ENCODE measurements around the gene TRIM32. TPM values are rescaled to one million over a fixed set of nuclear protein-coding genes. Genes with fewer than 3 reads are reported as not detected.

Gene TRIM32
- total RNA-seq, 1 donor from 2014 or later: 33.7 TPM

DNA sequence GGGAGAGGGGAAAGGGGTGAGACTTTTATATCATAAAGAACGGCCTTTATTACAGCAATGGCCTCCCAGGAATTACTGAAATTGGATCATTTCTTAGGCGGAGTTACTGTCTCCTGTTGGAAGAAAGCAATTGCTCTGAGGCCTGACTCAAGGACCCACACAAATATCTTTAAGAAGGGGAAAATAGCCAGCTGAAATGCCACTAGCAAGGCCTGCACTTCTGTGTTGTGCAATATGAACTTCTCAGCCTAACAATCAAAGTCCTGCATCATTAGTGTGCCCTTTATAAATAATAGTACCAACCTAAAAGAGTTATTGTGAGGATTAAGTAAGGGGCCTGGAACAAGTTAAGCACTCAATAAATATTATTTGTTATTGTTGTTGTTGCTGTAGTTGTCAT, 30.1 kb upstream of the TRIM32 start:
- FAIRE-seq: no peak
- no peak overlapping the region for H3K4me2 ChIP-seq (ENCODE audit: low read length)
- H3K9me3 ChIP-seq (ENCODE audit: insufficient read depth, low read depth, low read length): no peaks in the 10 kb centered on the region
- H3K4me3 ChIP-seq (ENCODE audit: insufficient read depth, low read depth, low read length): no peak overlapping the region
- peaks cover 3% of the 10 kb centered on the region for H3K27me3 ChIP-seq (ENCODE audit: insufficient read depth, low read length)
- H3K9me3 Mint-ChIP-seq (ENCODE audit: unreplicated experiment): no peaks in the 10 kb centered on the region
- no peaks in the 10 kb centered on the region for H4K20me1 ChIP-seq (ENCODE audit: insufficient read depth, low read length)
- DNase-seq (ENCODE audit: low read depth): no peak
- no peak overlapping the region for H3K4me3 Mint-ChIP-seq (ENCODE audit: unreplicated experiment)
- H3K4me1 Mint-ChIP-seq (ENCODE audit: low read depth, unreplicated experiment): peaks cover 6% of the 10 kb centered on the region
- H3K27ac ChIP-seq (ENCODE audit: low read depth, low read length): no peak overlapping the region
- H3K27ac Mint-ChIP-seq (ENCODE audit: unreplicated experiment): no peak overlapping the region
- H3K4me1 ChIP-seq (ENCODE audit: insufficient read depth, low read length): no peaks in the 10 kb centered on the region
- H3K36me3 ChIP-seq (ENCODE audit: insufficient read depth, low read length): no peaks in the 10 kb centered on the region
- H3K9ac ChIP-seq (ENCODE audit: low read length): no peak overlapping the region
- no peaks in the 10 kb centered on the region for H3K79me2 ChIP-seq (ENCODE audit: insufficient read depth, low read length)
- H3K36me3 Mint-ChIP-seq (ENCODE audit: low read depth, unreplicated experiment): no peaks in the 10 kb centered on the region
- no peaks in the 10 kb centered on the region for H3K27me3 Mint-ChIP-seq (ENCODE audit: low read depth, unreplicated experiment)
- TF ChIP-seq, protein P1, sequence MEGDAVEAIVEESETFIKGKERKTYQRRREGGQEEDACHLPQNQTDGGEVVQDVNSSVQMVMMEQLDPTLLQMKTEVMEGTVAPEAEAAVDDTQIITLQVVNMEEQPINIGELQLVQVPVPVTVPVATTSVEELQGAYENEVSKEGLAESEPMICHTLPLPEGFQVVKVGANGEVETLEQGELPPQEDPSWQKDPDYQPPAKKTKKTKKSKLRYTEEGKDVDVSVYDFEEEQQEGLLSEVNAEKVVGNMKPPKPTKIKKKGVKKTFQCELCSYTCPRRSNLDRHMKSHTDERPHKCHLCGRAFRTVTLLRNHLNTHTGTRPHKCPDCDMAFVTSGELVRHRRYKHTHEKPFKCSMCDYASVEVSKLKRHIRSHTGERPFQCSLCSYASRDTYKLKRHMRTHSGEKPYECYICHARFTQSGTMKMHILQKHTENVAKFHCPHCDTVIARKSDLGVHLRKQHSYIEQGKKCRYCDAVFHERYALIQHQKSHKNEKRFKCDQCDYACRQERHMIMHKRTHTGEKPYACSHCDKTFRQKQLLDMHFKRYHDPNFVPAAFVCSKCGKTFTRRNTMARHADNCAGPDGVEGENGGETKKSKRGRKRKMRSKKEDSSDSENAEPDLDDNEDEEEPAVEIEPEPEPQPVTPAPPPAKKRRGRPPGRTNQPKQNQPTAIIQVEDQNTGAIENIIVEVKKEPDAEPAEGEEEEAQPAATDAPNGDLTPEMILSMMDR (IDR thresholded peaks at IDR 0.05; ENCODE audit: insufficient read depth, low read depth, low read length): no peak
- TF ChIP-seq EZH2 (IDR thresholded peaks at IDR 0.05; ENCODE audit: insufficient read depth, low read length): no peak
- no peak overlapping the region for H2AFZ ChIP-seq (ENCODE audit: low read depth, low read length)

DNA sequence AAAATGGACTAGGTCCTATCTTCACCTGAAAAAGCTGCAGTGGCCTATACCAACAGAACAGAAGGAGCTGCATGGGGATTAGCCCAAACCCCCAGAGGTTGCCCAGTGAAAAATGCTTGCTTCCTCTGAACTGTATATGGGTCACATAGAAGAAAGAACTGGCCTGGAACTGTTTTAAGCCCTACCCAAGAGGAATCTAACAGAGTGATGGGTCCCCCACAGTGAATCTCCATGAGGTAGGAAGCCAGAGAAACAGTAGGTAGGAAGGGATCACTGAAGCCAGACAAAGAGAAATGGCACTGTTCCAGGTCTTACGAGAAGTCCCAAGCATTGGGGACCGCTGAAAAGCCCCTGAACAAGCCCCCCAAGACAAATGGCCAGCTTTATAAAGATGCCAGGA, 28.8 kb upstream of the TRIM32 start:
- H3K27ac ChIP-seq (ENCODE audit: low read depth, low read length): no peak overlapping the region
- H3K27ac Mint-ChIP-seq (ENCODE audit: unreplicated experiment): no peak overlapping the region
- H3K4me1 ChIP-seq (ENCODE audit: insufficient read depth, low read length): no peaks in the 10 kb centered on the region
- H3K4me2 ChIP-seq (ENCODE audit: low read length): no peak overlapping the region
- H3K4me3 ChIP-seq (ENCODE audit: insufficient read depth, low read depth, low read length): no peak overlapping the region
- no peak overlapping the region for H3K9ac ChIP-seq (ENCODE audit: low read length)
- no peaks in the 10 kb centered on the region for H3K79me2 ChIP-seq (ENCODE audit: insufficient read depth, low read length)
- peaks cover 3% of the 10 kb centered on the region for H3K27me3 ChIP-seq (ENCODE audit: insufficient read depth, low read length)
- FAIRE-seq (no peak), DNase-seq (ENCODE audit: low read depth) (no peak)
- no peaks in the 10 kb centered on the region for H3K36me3 ChIP-seq (ENCODE audit: insufficient read depth, low read length)
- no peaks in the 10 kb centered on the region for H3K9me3 ChIP-seq (ENCODE audit: insufficient read depth, low read depth, low read length)
- no peaks in the 10 kb centered on the region for H4K20me1 ChIP-seq (ENCODE audit: insufficient read depth, low read length)
- no peak overlapping the region for H2AFZ ChIP-seq (ENCODE audit: low read depth, low read length)
- no peak overlapping the region for H3K4me3 Mint-ChIP-seq (ENCODE audit: unreplicated experiment)
- H3K27me3 Mint-ChIP-seq (ENCODE audit: low read depth, unreplicated experiment): no peaks in the 10 kb centered on the region
- TF ChIP-seq, protein P1 (IDR thresholded peaks at IDR 0.05; ENCODE audit: insufficient read depth, low read depth, low read length): no peak
- TF ChIP-seq EZH2 (IDR thresholded peaks at IDR 0.05; ENCODE audit: insufficient read depth, low read length): no peak
- peaks cover 6% of the 10 kb centered on the region for H3K4me1 Mint-ChIP-seq (ENCODE audit: low read depth, unreplicated experiment)
- H3K9me3 Mint-ChIP-seq (ENCODE audit: unreplicated experiment): no peaks in the 10 kb centered on the region
- no peaks in the 10 kb centered on the region for H3K36me3 Mint-ChIP-seq (ENCODE audit: low read depth, unreplicated experiment)

DNA sequence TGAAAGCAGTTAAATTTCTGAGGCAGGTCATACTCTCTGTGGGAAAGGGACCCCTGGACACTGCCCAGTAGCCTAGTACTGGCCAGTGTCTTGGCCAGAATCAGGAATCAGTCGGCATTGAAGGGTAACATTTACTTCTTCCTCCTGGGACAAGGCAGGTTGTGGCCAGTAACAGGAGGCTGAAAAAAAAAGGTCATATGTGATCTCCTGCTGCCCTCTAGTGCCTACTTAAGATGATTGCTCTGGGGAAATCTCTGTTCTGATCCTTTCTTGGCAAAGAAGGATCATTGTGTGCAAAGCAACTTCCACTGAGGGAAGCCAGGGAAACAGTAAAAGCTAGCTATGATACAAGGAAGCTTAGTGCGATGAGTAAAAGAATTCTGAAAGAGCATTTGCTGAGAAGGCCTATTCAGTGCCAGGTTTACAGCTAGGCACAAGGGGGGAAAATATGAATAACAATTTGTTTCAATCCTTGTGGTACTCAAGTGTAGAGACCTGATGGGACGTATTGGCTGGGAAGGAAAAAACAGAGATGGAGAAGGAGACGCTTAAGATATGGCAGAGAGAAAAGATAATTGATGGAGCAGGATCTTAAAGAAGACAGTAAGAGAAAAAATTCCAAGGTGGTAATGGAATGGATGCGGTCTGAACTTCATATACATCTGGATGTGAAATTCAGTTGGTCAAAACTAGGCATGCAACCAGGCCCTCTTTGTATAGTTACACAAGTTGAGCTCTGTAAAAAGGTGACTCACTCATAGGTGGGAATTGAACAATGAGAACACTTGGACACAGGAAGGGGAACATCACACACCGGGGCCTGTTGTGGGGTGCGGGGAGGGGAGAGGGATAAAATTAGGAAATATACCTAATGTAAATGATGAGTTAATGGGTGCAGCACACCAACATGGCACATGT, 25.8 kb upstream of the TRIM32 start:
- no peaks in the 10 kb centered on the region for H3K9me3 ChIP-seq (ENCODE audit: insufficient read depth, low read depth, low read length)
- no peak overlapping the region for H3K27ac ChIP-seq (ENCODE audit: low read depth, low read length)
- TF ChIP-seq, protein P1 (IDR thresholded peaks at IDR 0.05; ENCODE audit: insufficient read depth, low read depth, low read length): peak; percentile 80
- TF ChIP-seq EZH2 (IDR thresholded peaks at IDR 0.05; ENCODE audit: insufficient read depth, low read length): no peak
- Mint-ChIP-seq H3K27me3 (ENCODE audit: low read depth, unreplicated experiment) (no peaks in the 10 kb centered on the region), H3K36me3 (ENCODE audit: low read depth, unreplicated experiment) (no peaks in the 10 kb centered on the region), H3K9me3 (ENCODE audit: unreplicated experiment) (no peaks in the 10 kb centered on the region), H3K4me3 (ENCODE audit: unreplicated experiment) (no peak overlapping the region), H3K27ac (ENCODE audit: unreplicated experiment) (no peak overlapping the region), H3K4me1 (ENCODE audit: low read depth, unreplicated experiment) (peaks cover 6% of the 10 kb centered on the region)
- H2AFZ ChIP-seq (ENCODE audit: low read depth, low read length): no peak overlapping the region
- H3K79me2 ChIP-seq (ENCODE audit: insufficient read depth, low read length): no peaks in the 10 kb centered on the region
- no peak overlapping the region for H3K4me2 ChIP-seq (ENCODE audit: low read length)
- peaks cover 3% of the 10 kb centered on the region for H3K27me3 ChIP-seq (ENCODE audit: insufficient read depth, low read length)
- DNase-seq (ENCODE audit: low read depth) (peak; percentile 60), FAIRE-seq (peak; percentile 60)
- H4K20me1 ChIP-seq (ENCODE audit: insufficient read depth, low read length): no peaks in the 10 kb centered on the region
- no peak overlapping the region for H3K9ac ChIP-seq (ENCODE audit: low read length)
- H3K36me3 ChIP-seq (ENCODE audit: insufficient read depth, low read length): no peaks in the 10 kb centered on the region
- H3K4me3 ChIP-seq (ENCODE audit: insufficient read depth, low read depth, low read length): no peak overlapping the region
- no peaks in the 10 kb centered on the region for H3K4me1 ChIP-seq (ENCODE audit: insufficient read depth, low read length)

Data from astrocyte (in vitro differentiated cells and primary cell).